Erythroblast (primary cell): Measurements from ENCODE around the gene ARMC7.

Experiments
- GATA1 ChIP-seq: IDR thresholded peaks from 2 replicates; pipeline ENCODE4 v1.6.1; 2011; ENCODE audit warnings: low read depth, mild to moderate bottlenecking, control low read depth, low read length, moderate library complexity
- POLR2A ChIP-seq: IDR thresholded peaks from 2 replicates; pipeline ENCODE4 v1.6.1; 2011; ENCODE audit warnings: mild to moderate bottlenecking, low read length

- no peak for TF ChIP-seq POLR2A
- TF ChIP-seq GATA1, result no peak
Measured at GRCh38 chr17:75114552-75115314, 5.0 kb downstream of the ARMC7 start.
